Spleen (tissue), 11 donors: ENCODE data around the gene OR52M1. TPM values are rescaled to one million over a fixed set of nuclear protein-coding genes. Genes with fewer than 3 reads are reported as not detected.

Source experiments
- DNase-seq: peaks from one replicate; pipeline ENCODE4 v3.0.0-alpha.2; 2020
- H3K27ac ChIP-seq, 8 donors: fragments of 200-600 bp; sonication (generic) in 7 of 8; 1 replicate in 4 of 8; 2 replicates in 4 of 8; pipeline versions ENCODE4 v1.5.0 to v1.8.0; 2016 to 2021; ENCODE audit warnings: inconsistent platforms in 4 of 8, mild to moderate bottlenecking in 4 of 8, moderate library complexity in 1 of 8
- H3K27me3 ChIP-seq, 7 donors: fragments of 200-600 bp; sonication (generic) in 6 of 7; replicated peaks in 1 of 7; 1 replicate in 4 of 7; 2 replicates in 3 of 7; pipeline versions ENCODE4 v1.5.0 to v1.8.0; 2016 to 2021; ENCODE audit warnings: inconsistent platforms in 3 of 7, mild to moderate bottlenecking in 1 of 7
- H3K36me3 ChIP-seq, 6 donors: fragments of 200-600 bp; sonication (generic) in 5 of 6; 1 replicate in 4 of 6; 2 replicates in 2 of 6; pipeline versions ENCODE4 v1.5.0 to v1.8.0; 2016 to 2021; ENCODE audit warnings: inconsistent platforms in 2 of 6
- H3K4me1 ChIP-seq, 6 donors: fragments of 200-600 bp; sonication (generic) in 5 of 6; 1 replicate in 3 of 6; 2 replicates in 3 of 6; pipeline versions ENCODE4 v1.5.0 to v1.8.0; 2016 to 2021; ENCODE audit warnings: inconsistent platforms in 3 of 6
- H3K4me3 ChIP-seq, 8 donors: fragments of 200-600 bp; sonication (generic) in 7 of 8; 1 replicate in 4 of 8; 2 replicates in 4 of 8; pipeline versions ENCODE4 v1.5.0 to v1.8.0; 2016 to 2021; ENCODE audit warnings: inconsistent platforms in 4 of 8, mild to moderate bottlenecking in 4 of 8, moderate library complexity in 2 of 8
- H3K9me3 ChIP-seq, 8 donors: fragments of 200-600 bp; sonication (generic) in 7 of 8; 1 replicate in 4 of 8; 2 replicates in 4 of 8; pipeline versions ENCODE4 v1.5.0 to v1.8.0; 2016 to 2021; ENCODE audit warnings: inconsistent platforms in 4 of 8
- POLR2A ChIP-seq, 3 donors: fragments of 450-650 bp; IDR thresholded peaks; one replicate each; pipeline ENCODE4 v1.5.1; 2017; ENCODE audit warnings: antibody characterized with exemption in 3 of 3, mild to moderate bottlenecking in 1 of 3
- POLR2AphosphoS5 ChIP-seq, 3 donors: sonication (generic); formaldehyde crosslinking; IDR thresholded peaks; one replicate each; pipeline ENCODE4 v1.5.1; 2017; ENCODE audit warnings: antibody characterized with exemption in 3 of 3
- WGBS, 5 donors: extraction: QIAGEN DNeasy Blood & Tissue Kit in 3 of 5; methylation state at CpG; one replicate each; pipeline versions ENCODE4 v1.1.5 to v1.1.7; 2013 to 2018; 5-methylcytosine and 5-hydroxymethylcytosine counted together
- intact Hi-C: fragments of 100-400 bp; cut with DNase I; formaldehyde crosslinking; loops from one replicate; pipeline ENCODE4 v1.15.0; 2023; ENCODE audit warnings: low total_unique reads
- polyA plus RNA-seq, 3 donors: library from polyadenylated mRNA; stranded (reverse); fragments of 200-250 nt; gene quantifications; one replicate each; pipeline ENCODE4 v1.2.1, GENCODE V29; 2013
- total RNA-seq, 7 donors: library from RNA; depleted of rRNA in 3 of 7; stranded (reverse); fragments of >200 nt in 3 of 7; fragmentation: NEBNext Ultra II Directional in 4 of 7; extraction: Animal tissue kit (Norgen Biotek cat#: 25700) in 4 of 7; gene quantifications; one replicate each; pipeline versions ENCODE4 v1.1.0 to v1.2.1, GENCODE V29; 2016 to 2021
- TF ChIP-seq, protein P1 (sequence below), 11 experiments: fragments of 200-600 bp in 7 of 11; fragments of 450-650 bp in 4 of 11; sonication (generic) in 4 of 11; IDR thresholded peaks in 8 of 11; conservative IDR thresholded peaks in 3 of 11; 1 replicate in 7 of 11; 2 replicates in 4 of 11; pipeline versions ENCODE4 v1.4.0 to v1.8.0; 2016 to 2021; ENCODE audit warnings: antibody characterized with exemption in 11 of 11, inconsistent platforms in 4 of 11, mild to moderate bottlenecking in 1 of 11
- donor health status: healthy with polysubstance abuse.
- donor health status: DM: no; HTN: no; CAD: no; lungs with moderate emphysema.
- donor health status: DM: no; HTN: no; CAD: no.
- donor health status: Bipolar disorder and iron deficiency.
- donor health status: healthy.
- donor health status: DM: no; HTN: no; CAD: no.
- donor health status: DM: yes; HTN: yes; CAD: no.

OR52M1 gene
- total and polyA plus RNA-seq, 10 donors: not detected

DNA sequence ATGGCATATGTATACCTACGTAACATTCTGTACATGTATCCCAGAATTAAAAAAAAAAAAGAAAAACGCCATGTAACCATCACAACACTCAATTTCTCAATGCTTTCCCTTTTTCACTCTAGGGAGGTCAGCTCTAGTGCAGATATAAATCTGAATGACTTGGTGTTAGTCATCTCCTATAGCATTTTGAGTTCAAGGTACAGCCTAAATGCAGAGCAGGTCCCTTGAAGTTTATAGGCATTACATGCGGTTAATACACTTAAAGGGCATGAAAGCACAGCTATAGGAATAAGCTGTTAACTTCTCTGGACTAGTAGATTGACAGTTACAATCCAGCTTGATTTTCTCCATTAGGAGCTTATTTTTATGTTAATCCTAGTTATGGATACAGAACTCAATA, 20.4 kb downstream of the OR52M1 start:
- 85 to 96% (median 87%) methylated on average over 3 of the region's 3 CpGs for WGBS, 5 donors
- H3K4me1 ChIP-seq: no peaks in the 10 kb centered on the region
- H3K9me3 ChIP-seq: peaks cover 0 to 14% (median 5%) of the 10 kb centered on the region in 8 donors
- intact Hi-C loops: no loop called here
- no peak for DNase-seq
- TF ChIP-seq POLR2A (IDR thresholded peaks at IDR 0.05) (no peak), POLR2AphosphoS5 (IDR thresholded peaks at IDR 0.05) (no peak)
- TF ChIP-seq, protein P1, sequence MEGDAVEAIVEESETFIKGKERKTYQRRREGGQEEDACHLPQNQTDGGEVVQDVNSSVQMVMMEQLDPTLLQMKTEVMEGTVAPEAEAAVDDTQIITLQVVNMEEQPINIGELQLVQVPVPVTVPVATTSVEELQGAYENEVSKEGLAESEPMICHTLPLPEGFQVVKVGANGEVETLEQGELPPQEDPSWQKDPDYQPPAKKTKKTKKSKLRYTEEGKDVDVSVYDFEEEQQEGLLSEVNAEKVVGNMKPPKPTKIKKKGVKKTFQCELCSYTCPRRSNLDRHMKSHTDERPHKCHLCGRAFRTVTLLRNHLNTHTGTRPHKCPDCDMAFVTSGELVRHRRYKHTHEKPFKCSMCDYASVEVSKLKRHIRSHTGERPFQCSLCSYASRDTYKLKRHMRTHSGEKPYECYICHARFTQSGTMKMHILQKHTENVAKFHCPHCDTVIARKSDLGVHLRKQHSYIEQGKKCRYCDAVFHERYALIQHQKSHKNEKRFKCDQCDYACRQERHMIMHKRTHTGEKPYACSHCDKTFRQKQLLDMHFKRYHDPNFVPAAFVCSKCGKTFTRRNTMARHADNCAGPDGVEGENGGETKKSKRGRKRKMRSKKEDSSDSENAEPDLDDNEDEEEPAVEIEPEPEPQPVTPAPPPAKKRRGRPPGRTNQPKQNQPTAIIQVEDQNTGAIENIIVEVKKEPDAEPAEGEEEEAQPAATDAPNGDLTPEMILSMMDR (IDR thresholded peaks at IDR 0.05 in 8 of 11, conservative IDR thresholded peaks at IDR 0.05 in 3 of 11): no peak
- no peak overlapping the region for H3K27ac ChIP-seq
- H3K36me3 ChIP-seq: no peaks in the 10 kb centered on the region
- H3K4me3 ChIP-seq: no peak overlapping the region
- no peaks in the 10 kb centered on the region for H3K27me3 ChIP-seq

- Histone ChIP-seq H3K4me3 (no peak overlapping the region), H3K36me3 (no peaks in the 10 kb centered on the region), H3K9me3 (peaks cover 0 to 10% (median 1%) of the 10 kb centered on the region in 8 donors), H3K27ac (no peak overlapping the region), H3K4me1 (no peaks in the 10 kb centered on the region), H3K27me3 (no peaks in the 10 kb centered on the region)
- no peak for TF ChIP-seq POLR2AphosphoS5 (IDR thresholded peaks at IDR 0.05)
- TF ChIP-seq, protein P1 (IDR thresholded peaks at IDR 0.05 in 8 of 11, conservative IDR thresholded peaks at IDR 0.05 in 3 of 11): no peak
- TF ChIP-seq POLR2A (IDR thresholded peaks at IDR 0.05): no peak
- WGBS, 5 donors: 89 to 95% (median 93%) methylated on average over 18 of the region's 18 CpGs
- intact Hi-C loops: no loop called here
- DNase-seq: no peak
Measured at GRCh38 chr11:4569075-4569474, 24.1 kb downstream of the OR52M1 start.

DNA sequence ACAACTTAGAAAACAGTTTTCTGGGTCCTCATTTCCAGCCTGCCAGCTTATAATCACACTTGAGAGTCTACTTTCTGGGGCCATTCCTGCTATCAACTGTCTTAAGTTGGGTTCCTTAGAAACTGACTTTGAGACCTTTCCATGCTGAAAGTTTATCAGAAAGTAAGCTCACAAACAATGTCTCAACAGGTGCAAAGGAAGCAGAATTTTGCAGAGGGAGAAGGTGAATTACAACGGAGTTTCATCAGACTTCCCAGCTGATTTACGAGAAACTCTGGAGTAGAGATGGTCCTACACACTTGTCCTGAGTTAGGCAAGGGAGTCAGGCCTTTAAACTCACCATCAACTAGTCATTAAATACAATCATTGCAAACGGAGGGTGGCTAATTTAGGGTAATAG, 31.9 kb downstream of the OR52M1 start:
- no peak for DNase-seq
- no peak overlapping the region for H3K27ac ChIP-seq
- H3K9me3 ChIP-seq: no peaks in the 10 kb centered on the region
- WGBS, 5 donors: 63 to 83% (median 75%) methylated on average over 3 of the region's 3 CpGs
- no peaks in the 10 kb centered on the region for H3K36me3 ChIP-seq
- intact Hi-C loops: no loop called here
- no peaks in the 10 kb centered on the region for H3K4me1 ChIP-seq
- H3K4me3 ChIP-seq: no peak overlapping the region
- TF ChIP-seq POLR2AphosphoS5 (IDR thresholded peaks at IDR 0.05) (no peak), POLR2A (IDR thresholded peaks at IDR 0.05) (no peak)
- TF ChIP-seq, protein P1 (IDR thresholded peaks at IDR 0.05 in 8 of 11, conservative IDR thresholded peaks at IDR 0.05 in 3 of 11): no peak
- H3K27me3 ChIP-seq: peaks cover 0 to 42% (median 0%) of the 10 kb centered on the region in 7 donors

GRCh38 chr11:4577761-4578160, 32.8 kb downstream of the OR52M1 start:
- H3K36me3 ChIP-seq: no peaks in the 10 kb centered on the region
- DNase-seq: no peak
- H3K9me3 ChIP-seq: no peaks in the 10 kb centered on the region
- no peaks in the 10 kb centered on the region for H3K4me1 ChIP-seq
- TF ChIP-seq POLR2AphosphoS5 (IDR thresholded peaks at IDR 0.05): no peak
- TF ChIP-seq, protein P1 (IDR thresholded peaks at IDR 0.05 in 8 of 11, conservative IDR thresholded peaks at IDR 0.05 in 3 of 11): no peak
- no peak overlapping the region for H3K4me3 ChIP-seq
- H3K27ac ChIP-seq: no peak overlapping the region
- WGBS, 5 donors: 66 to 76% (median 70%) methylated on average over 2 of the region's 2 CpGs
- H3K27me3 ChIP-seq: peaks cover 0 to 48% (median 0%) of the 10 kb centered on the region in 7 donors
- intact Hi-C loops: no loop called here
